GM15510 (cell line): Measurements from ENCODE around the gene SARS2.

Experiments used
- POLR2A ChIP-seq: IDR thresholded peaks from 3 replicates; pipeline ENCODE4 v1.6.1; 2011; ENCODE audit warnings: borderline replicate concordance; ENCODE audit not compliant: insufficient read length; ENCODE audit errors: extremely low read depth

The SARS2 gene

DNA sequence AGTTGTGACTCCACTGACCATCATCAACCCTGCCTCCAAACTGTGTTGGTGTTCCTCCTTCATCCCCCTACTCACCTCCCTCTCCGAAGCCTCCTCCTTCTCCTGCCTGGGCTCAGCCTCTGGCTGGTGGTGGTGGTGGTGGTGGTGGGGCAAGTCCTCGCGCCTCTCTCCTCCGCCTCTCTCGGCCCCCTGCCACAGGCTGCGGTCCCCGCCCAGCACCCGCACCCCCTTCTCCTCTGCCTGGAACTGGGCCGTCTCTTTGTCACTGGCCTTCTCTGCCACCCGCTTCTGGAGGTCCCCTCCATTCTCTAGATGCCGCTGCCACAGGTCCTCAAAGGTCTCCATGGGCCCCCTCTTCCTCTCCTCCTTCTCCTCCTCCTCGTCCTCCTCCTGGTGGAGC is 20.1 kb downstream of the SARS2 start:
- no peak for TF ChIP-seq POLR2A

DNA sequence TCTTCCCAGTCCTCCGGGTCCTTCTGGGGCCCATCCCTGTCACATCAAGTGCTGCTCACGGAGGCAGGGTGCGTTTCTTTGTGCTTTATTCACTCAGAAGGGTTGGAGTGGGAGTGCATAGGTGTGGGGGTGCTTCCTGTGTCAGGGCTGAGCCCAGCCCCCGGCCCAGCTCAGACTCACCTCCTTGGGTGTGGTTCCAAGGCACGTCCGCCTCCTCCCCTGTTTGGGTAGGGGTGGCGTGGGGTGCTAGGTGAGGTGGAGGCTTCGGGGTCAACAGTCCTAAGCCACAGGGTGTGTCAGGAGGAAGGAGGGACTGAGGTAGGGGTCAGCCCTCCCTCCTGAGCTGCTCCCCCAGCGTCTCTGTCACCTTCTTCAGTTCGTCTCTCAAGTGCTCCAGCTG is 21.7 kb downstream of the SARS2 start:
- no peak for TF ChIP-seq POLR2A

DNA sequence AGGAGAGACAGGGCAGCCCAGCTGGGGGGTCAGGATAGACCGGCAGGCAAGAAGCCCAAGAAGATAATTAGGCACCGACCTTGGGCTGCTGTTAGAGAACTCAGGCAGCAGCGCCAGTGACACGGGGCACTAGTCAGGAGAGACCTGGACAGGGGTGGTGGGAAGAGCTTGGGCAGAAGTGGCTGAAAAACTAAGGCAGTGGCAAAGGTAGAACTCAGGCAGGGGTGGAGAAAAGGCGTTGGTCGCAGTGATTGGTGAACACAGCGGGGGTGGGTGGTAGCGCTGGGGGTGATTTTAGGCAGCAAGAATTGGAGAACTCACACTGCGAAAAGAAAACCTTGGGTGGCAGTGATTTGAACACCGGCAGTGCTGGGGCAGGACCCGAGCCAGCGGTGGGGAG is 22.9 kb downstream of the SARS2 start:
- TF ChIP-seq POLR2A, result no peak

DNA sequence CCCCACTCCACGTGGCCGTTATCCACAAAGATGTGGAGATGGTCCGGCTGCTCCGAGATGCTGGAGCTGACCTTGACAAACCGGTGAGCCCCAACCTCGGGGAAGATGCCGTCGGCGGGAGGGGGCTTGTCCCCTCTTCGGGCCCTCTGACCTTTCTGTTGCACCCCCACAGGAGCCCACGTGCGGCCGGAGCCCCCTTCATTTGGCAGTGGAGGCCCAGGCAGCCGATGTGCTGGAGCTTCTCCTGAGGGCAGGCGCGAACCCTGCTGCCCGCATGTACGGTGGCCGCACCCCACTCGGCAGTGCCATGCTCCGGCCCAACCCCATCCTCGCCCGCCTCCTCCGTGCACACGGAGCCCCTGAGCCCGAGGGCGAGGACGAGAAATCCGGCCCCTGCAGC is 23.3 kb downstream of the SARS2 start:
- TF ChIP-seq POLR2A, result no peak

DNA sequence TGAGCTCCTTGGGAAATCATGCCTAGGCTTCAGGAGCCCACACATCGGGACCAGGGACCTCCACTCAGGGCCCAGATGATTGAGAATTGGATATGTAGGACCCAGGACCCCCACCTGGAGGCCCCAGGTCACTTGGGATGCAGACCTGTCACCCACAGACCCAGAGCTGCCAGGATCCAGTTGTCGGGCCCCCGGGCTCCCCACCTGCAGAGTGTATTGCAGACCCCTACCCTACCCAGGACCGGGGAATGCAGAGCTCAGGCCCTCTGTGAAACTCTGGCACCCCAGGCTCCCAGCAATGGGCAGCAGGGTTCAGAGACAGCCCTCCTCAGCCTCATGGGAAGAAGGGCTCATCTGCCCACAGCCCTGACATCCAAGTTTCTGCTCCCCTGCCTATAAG is 24.9 kb downstream of the SARS2 start:
- no peak for TF ChIP-seq POLR2A

DNA sequence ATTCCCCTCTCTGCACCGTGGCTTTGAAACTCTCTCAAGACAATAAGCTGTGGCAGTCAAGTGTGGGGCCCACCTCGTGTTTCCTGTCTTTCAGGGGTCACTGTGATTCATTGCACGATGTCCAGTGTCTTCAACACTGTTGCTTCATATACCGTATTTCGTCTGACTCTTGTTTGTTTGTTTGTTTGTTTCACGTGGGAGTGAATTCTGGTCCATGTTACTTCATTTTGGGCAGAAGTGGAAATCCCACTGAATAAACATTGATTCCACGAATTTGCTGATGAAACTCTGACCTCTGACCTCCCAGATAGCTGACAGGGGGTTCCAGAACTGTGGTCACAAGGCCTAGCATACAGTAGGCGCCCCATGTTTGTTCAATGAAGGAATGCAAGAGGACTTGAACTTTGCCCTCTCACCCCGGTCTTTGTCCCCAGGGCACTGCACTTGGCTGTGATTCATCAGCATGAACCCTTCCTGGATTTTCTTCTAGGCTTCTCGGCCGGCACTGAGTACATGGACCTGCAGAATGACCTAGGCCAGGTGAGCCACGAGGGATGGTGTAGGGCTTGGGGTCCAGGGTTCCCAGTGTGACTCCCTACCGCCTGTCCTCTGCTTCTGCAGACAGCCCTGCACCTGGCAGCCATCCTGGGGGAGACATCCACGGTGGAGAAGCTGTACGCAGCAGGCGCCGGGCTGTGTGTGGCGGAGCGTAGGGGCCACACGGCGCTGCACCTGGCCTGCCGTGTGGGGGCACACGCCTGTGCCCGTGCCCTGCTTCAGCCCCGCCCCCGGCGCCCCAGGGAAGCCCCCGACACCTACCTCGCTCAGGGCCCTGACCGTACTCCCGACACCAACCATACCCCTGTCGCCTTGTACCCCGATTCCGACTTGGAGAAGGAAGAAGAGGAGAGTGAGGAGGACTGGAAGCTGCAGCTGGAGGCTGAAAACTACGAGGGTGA is 25.7 kb downstream of the SARS2 start:
- no peak for TF ChIP-seq POLR2A

DNA sequence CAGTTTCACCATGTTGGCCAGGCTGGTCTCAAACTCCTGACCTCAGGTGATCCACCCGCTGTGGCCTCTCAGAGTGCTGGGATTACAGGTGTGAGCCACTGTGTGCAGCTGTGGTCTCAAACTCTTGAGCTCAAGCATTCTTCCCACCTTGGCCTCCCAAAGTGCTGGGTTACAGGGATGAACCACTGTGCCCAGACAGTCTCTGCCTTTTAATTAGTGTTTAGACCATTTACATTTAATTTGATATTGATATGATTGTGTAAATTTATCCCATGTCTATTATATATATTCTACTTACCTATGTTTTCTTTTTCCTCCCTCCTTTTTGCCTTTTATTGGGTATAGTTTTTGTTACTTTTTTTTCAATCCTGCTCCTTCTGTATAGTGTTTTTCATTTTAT is 28.9 kb downstream of the SARS2 start:
- no peak for TF ChIP-seq POLR2A

DNA sequence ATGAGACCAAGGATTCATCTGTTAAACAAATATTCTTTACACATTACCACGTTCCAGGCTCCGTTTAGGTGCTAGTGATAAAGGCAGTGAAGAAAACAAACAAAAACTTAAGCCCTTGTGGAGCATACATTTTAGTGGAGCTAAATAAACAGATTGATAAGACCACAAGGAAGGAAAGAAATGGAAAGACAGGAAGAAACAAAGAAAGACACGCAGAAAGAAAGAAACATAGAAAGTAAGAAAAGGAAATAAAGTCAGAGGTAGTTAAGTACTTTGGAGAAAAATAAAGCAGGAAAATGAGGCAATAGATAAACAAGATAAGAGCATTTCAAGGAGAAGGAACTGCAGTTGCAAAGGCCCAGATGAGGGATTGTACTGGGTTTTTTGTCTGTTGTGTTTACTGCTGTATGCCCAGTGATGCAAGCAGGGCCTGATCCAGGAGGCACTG is 29.8 kb downstream of the SARS2 start:
- TF ChIP-seq POLR2A, result no peak

DNA sequence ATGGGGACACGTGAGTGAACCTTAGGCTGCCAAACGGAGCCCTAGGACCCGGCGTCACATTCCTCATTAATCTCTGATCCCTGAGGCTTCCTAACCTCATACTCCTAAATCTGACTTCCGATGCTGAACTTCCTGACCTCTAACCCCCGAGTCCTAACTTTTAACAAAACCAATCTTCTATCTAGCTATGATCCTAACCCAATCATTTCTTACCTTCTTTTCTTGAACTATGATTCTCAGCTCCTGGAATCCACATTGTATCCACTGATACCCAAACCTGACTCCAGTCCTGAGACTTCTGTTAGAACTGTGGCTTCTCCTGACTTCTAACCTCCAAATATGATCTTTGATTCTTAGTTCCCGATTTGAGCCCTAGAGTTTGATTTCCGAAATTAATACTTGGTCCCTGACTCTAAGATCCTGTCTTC is 30.3 kb downstream of the SARS2 start:
- no peak for TF ChIP-seq POLR2A

DNA sequence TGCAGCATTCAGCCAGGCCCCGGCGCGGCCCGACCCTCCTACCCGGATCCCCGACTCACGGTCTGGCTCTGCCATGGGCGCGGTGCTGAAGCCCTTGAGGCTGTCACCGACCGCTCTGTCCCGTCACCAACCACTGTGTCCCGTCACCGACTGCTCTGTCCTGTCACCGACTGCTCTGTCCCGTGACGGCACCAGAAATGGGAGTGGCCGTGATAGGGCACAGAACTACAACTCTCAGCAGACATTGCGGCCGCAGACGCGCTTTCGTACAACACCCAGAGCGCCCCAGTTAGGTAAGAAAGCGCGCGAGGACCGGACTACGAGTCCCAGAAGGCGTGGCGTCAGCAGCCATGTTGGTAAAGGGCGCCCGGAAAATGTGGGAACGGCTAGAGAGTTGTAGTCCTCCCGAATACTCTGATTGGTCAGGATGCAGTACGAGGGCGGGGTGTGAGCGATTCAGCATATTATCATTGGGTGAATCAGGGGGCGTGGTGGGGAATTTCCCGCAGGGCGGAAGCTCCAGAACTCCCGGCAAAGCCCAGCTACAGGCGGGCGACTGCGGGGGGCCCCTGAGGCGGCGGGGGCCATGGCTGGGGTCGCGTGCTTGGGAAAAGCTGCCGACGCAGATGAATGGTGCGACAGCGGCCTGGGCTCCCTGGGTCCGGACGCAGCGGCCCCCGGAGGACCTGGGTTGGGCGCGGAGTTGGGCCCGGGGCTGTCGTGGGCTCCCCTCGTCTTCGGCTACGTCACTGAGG is 30.9 kb downstream of the SARS2 start, which contains the start of the genes NFKBIB and SIRT2:
TSS of gene NFKBIB (plus strand) at position 523 of the 755 bp plus-strand sequence. CDS start at position 587, 64 bp downstream.
TSS of gene SIRT2 (minus strand) at position 172 of the 755 bp plus-strand sequence. CDS start at position 75, 97 bp downstream.
- peak; percentile 61 for TF ChIP-seq POLR2A

DNA sequence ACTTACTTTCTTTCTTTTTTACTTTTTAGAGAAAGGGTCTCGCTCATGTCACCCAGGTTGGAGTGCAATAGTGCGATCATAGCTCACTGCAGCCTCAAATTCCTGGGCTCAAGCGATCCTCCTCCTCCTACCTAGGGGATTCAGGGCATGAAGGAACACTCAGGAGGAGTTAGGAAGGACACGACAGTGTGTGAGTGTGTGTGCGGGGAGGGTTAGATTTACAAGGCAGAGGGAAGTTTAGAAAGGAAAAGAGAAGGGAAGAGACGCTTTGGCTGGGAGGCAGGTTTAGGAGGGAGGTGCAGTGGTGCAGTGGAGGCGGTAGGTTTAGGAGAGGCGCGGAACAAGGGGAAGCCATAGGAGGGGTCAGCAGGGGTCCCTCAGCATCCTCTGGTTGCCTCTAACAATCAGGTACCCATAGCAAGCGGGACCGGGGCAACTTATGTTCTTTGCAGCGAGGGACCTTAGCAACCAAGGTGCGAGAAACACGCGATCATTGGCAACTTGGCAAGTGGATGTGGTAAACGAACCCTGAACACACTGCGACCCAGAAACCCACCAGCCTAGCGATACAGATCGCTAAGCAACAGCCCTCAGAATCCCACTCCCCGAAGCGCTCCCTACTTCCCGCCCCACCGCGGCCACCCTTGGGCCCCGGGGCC is 31.6 kb downstream of the SARS2 start:
- TF ChIP-seq POLR2A, result no peak

DNA sequence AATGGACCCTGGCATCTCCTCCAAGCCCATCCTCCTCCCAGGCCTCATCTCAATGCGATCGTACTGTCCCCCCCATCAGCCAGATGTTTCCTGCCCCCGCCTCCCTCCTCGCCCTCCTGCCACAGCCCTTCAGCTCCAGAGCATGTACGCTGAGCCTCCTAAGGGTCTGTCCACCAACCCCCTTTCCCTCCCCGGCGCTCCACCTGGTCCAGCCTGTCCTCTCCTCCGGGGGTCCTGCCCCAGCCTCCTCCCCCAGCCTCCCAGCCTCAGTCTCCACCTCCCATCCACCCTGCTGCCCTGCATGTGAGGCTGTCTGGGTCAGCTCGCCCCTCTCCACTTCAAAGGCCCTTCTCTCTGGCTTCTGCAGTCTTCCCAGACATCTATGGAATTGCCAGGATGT is 35.6 kb downstream of the SARS2 start:
- TF ChIP-seq POLR2A, result no peak

DNA sequence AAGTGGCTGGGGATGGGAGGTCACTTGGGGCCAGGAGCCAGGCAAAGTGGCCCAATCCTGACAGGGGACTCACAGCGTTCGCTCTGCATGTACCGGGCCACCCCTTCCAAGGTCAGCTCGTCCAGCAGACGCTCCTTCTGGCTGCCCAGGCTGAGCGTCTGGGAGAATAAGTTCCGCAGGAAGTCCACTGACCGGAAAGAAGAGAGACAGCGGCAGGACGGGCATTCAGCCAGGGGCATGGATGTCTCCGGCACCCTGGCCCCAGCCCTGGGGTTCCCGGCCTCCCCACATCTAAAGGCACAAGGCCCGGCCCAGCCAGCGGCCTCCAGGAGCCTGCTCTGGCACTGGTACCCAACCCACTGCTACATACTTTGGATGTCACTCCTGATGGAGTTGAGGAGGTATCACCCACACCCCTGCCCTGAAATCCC is 37.2 kb downstream of the SARS2 start:
- TF ChIP-seq POLR2A, result no peak

DNA sequence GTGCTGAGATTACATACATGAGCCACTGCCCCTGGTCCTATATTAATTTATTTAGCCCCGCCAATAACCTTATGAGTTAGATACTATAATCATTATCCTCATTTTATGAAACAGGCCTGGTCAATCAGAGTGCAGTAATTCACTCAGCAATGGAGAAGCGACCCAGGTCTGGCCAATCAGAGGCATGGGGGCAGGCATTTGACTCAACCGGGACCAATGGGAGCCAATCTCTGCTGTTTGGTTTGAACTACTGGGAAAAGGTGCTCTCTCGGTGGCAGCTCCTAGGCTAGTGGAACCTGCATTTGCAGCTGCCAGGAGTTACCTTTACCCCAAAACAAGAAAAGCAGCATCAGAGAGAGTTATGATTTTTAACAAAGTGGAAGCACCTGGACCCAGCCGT is 37.7 kb downstream of the SARS2 start:
- TF ChIP-seq POLR2A, result no peak

DNA sequence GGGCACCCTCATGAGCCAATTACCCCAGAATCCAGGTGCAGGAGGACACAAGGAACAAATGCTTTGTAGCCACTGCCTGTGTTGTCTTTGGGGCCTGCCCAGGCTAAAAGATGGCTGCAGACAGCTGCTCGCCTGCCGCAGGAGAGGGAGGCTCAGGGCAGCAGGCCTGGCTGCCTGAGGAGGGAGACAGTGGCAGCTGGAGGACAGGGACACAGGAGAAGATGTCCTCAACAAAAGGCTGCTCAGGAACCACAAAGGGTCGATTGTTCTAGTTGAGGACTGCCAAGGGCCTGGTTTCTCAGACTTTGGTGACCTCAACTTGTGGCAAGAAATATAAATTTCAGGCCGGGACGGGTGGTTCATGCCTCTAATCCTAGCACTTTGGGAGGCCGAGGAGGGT is 38.8 kb downstream of the SARS2 start:
- TF ChIP-seq POLR2A, result no peak
